HG03432 (cell line): ENCODE measurements around the gene CHD5.

Source experiments
- ATAC-seq: cut with Tn5 transposase; IDR thresholded peaks from one replicate; pipeline ENCODE4 v1.9.1; 2021; ENCODE audit warnings: mild to moderate bottlenecking, moderate library complexity; ENCODE audit not compliant: unreplicated experiment

Gene CHD5

GRCh38 chr1:6117064-6117463, 63.1 kb downstream of the CHD5 start:
- ATAC-seq: no peak

GRCh38 chr1:6116137-6116536, 64.0 kb downstream of the CHD5 start:
- ATAC-seq: no peak

GRCh38 chr1:6113745-6114144, 66.4 kb downstream of the CHD5 start:
- no peak for ATAC-seq

- no peak for ATAC-seq
Measured at GRCh38 chr1:6113116-6113515, 67.0 kb downstream of the CHD5 start.

DNA sequence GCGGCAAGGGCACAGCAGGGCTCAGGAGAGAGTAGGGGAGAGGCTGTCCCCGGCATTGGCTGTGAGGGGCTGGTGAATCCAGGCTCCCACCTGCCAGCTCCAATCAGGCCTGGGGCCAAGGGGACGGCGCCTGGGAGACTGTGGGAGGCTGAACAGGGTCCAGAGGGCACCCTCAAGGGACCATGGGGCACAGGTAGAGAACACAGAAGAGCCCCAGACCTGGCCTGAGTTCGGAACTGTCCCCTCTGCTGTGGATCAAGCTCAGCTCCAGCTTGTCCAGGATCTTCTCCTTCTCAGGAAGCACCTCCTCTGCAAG, 67.5 kb downstream of the CHD5 start:
- ATAC-seq: no peak

DNA sequence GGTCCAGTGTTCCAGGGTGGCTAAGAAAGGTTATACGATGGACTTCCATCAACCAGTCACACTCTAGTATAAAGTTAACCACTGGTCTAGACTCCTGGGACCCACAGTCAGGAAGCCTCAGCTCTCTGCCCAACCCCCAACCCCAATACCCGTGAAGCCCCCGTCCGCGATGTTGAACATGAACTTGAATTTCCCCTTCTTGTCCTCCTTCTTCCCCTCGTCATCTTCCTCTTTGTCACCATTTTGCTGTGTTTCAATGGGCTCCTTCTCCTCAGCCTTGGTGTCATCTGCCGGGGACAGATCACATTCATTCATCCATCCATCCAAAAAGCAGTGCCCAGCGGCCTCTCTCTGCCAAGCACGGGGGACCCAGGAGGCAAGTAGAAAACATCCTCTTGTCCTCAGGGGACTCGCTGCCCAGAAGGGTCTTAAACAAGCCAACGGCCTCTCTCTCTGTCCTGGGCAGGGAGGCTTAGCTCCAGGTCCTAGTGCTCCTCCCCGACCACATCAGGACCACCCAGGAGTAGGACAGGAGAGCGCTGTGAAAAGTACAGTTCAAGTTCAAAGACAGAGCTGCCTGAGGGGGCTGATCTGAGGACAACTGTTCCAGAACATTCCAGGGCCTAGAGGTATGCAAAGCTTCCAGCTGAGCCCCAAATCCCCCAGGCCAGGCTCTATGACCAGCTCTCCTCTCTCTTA, 68.0 kb downstream of the CHD5 start:
- no peak for ATAC-seq

- ATAC-seq: no peak
Measured at GRCh38 chr1:6111571-6111970, 68.5 kb downstream of the CHD5 start.

GRCh38 chr1:6110326-6110725, 69.8 kb downstream of the CHD5 start:
- no peak for ATAC-seq

DNA sequence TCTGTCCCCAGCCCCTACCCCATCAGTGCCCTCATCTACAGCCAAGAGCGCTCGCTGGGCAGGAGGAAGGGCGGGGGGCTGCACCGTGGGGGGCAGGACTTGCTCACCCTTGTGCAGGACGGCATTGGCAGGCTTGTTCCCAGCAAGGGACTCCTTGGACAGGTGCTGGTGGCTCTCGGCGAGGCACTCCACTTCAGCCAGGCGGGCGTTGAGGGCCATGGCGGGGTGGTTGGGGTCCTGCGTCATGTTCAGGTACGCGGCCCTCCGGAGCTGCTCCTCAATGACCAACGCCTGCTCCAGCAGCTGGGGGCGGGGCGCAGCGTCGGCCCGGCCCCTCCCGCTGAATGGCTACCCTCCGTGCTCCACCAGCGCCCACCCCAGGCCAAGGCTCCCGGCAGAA, 70.4 kb downstream of the CHD5 start:
- no peak for ATAC-seq

GRCh38 chr1:6108937-6109614, 71.0 kb downstream of the CHD5 start:
- no peak for ATAC-seq

GRCh38 chr1:6108476-6108875, 71.6 kb downstream of the CHD5 start:
- ATAC-seq: no peak

DNA sequence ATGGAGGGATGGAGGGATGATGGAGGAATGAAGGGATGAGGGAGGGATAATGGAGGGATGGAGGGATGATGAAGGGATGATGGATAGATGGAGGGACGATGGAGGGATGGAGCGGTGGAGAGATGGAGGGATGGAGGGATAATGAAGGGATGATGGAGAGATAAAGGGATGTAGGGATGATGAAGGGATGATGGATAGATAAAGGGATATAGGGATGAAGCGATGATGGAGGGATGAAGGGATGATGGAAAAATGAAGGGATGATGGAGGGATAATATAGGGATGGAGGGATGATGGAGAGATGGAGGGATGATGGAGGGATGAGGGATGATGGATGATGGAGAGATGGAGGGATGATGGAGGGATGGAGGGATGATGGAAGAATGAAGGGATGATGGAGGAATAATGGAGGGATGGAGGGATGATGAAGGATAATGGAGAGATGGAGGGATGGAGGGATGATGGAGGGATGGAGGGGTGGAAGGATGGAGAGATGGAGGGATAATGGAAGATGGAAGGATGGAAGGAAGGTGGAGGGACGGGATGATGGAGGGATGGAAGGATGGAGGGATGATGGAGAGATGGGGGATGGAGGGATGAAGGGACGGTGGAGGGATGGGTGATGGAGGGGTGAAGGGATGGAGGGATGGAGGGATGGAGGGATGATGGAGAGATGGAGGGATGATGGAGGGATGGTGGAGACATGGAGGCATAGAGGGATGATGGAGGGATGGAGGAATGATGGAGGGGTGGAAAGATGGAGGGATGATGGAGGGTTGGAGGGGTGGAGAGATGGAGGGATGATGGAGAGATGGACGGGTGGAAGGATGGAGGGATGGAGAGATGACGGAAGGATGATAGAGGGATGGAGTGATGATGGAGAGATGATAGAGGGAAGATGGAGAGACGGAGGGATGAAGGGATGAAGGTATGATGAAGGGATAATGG, 72.4 kb downstream of the CHD5 start:
- no peak for ATAC-seq

DNA sequence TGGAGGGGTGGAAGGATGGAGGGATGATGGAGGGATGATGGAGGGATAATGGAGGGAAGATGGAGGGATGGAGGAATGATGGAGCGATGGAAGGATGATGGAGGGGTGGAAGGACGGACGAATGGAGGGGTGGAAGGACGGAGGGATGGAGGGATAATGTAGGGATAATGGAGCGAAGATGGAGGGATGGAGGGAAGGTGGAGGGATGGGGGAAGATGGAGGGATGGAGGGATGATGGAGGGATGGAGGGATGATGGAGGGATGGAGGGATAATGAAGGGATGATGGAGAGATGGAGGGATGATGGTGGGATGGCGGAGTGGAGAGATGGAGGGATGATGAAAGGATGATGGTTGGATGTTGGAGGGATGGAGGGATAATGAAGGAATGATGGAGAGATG, 73.1 kb downstream of the CHD5 start:
- ATAC-seq: no peak

DNA sequence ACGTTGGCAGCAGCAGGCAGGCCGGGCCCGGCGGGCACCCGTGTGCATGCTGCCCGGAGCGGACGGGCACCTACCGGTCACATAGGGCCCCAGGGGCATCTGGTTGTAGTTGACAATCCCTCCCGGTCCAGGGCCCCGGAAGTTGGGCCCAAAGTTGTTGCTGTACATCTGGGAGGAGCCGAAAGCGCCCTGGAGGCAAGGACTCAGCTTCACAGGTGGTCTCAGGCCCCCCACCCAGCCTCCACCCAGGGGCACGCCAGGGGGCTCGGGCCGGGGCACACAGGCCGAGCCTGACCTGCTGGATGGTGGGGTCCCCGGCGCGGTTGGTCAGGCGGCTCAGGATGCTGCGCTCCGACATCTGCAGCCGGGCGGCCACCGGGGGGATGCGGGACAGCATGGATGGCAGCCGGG, 73.8 kb downstream of the CHD5 start:
- no peak for ATAC-seq

DNA sequence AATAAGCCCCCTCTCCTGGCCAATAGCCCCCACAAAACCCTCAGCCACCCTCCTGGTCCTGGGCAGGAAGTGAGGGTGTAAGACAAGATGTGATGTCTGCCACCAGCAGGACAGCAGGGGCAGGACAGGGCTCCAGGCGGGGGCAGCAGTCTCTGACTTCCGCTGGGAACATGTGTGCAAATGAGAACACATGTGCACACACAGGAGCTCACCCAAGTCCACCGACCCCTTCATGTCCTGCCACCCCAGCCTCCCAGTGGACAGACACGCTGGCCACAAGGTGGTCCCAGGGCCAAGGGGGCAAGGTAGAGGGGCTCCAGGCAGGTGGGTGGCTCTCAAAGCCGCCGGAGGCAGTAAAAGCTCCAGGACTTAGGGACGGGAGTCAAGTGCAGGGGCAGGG, 74.4 kb downstream of the CHD5 start:
- ATAC-seq: no peak

GRCh38 chr1:6105218-6105679, 74.9 kb downstream of the CHD5 start:
- no peak for ATAC-seq

DNA sequence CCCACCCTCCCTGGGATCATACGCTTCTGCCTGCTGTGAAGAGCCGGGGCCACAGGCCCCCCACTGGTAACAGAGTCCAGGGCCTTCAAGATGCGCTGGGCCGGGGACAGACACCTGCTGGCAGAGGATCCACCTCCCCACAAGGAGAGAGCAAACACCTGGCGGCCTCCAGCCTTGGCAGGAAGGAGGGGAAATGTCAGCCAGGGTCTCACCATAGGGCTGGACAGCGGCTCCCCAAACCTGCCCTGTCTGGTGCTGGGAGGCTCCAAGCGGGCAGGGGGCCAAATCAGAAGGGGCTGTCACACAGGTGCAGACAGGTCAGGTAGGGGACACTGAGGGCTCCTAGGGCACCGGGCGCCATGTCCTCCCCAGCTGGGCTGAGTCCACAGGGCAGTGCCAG, 75.5 kb downstream of the CHD5 start:
- ATAC-seq: no peak

DNA sequence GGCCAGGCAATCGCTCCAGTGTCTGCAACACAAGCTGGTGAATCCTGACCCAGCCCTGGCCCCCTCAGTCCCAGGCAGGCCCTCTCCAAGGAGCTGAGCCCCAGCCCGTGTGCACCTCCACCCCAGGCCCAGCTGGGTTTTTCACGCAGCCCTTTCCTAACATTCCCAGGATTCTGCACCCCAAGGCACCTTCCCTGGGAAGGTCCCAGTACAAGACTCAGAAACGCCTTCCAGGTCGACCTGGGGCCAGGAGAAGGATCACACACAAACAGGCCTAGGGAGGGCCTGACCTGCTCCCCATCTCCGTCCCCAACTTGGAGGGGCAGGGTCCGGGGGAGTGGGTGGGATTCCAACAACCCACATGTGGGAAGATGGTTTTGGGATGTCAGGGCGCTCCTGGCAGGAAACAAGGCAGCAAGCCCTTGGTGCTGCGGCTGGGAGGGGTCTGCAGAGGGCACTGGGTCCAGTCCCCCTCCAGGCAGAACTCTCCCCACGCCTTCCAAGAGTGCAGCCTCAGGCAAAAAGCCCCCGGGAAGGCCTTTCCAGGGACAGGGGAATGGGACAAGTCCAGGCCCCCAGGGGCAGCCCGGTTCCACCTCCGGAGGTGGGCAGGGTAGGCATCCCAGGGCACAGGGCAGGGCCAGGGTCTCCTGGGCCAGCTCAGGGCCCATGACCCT, 76.1 kb downstream of the CHD5 start:
- no peak for ATAC-seq

- ATAC-seq: no peak
Measured at GRCh38 chr1:6103111-6103853, 76.8 kb downstream of the CHD5 start.

GRCh38 chr1:6102532-6102845, 77.6 kb downstream of the CHD5 start:
- no peak for ATAC-seq
